ENCODE measurements around the gene TWF2.
"Not testable (repeated sequence)": the region's sequence is repeated elsewhere in the genome, so short reads cannot be mapped to it uniquely, and the experiment has no call there.

Gene TWF2

GRCh38 chr3:52238761-52239701 is at the start of gene TWF2:
Gene TWF2 (minus strand): TSS chr3:52239158. CDS start chr3:52239016, 142 bp downstream.
- DNase-seq = peak; percentile 82 to 86

- no peak for DNase-seq
Observed at GRCh38 chr3:52288674-52289073, 49.7 kb upstream of the TWF2 start.

GRCh38 chr3:52286777-52287110 is 47.8 kb upstream of the TWF2 start:
- DNase-seq = no peak

- DNase-seq = not testable (repeated sequence)
Observed at GRCh38 chr3:52284051-52284450, 45.1 kb upstream of the TWF2 start.

DNA sequence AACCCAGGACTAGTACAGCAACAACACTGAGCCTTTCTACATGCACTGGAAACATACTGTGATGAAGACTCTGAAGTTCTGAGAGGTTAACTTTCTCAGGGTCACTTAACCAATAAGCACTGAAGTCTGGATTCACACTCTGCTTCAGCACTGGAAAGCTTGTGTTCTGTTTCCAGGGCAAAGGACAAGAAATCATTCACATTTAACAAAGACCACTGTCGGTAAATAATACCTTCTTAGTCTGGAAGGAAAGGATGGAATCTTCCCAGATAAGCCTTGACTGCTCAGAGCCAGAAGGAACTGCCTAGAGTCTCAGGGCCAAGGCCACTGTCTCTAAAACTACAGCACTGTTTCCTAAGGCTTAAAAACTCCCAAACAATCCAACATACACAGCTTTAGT is 44.3 kb upstream of the TWF2 start:
- no peak for DNase-seq

GRCh38 chr3:52281981-52282801 is 43.2 kb upstream of the TWF2 start:
- no peak for DNase-seq

- DNase-seq = no peak
Observed at GRCh38 chr3:52280050-52280461, 41.1 kb upstream of the TWF2 start.

- DNase-seq = no peak
Observed at GRCh38 chr3:52279596-52279995, 40.6 kb upstream of the TWF2 start.

- peak; percentile 98 to 99 for DNase-seq
Observed at GRCh38 chr3:52278510-52279069, 39.6 kb upstream of the TWF2 start, which contains the start of gene WDR82. Gene WDR82 (minus strand): TSS chr3:52278649. CDS start chr3:52278361, 288 bp downstream.

DNA sequence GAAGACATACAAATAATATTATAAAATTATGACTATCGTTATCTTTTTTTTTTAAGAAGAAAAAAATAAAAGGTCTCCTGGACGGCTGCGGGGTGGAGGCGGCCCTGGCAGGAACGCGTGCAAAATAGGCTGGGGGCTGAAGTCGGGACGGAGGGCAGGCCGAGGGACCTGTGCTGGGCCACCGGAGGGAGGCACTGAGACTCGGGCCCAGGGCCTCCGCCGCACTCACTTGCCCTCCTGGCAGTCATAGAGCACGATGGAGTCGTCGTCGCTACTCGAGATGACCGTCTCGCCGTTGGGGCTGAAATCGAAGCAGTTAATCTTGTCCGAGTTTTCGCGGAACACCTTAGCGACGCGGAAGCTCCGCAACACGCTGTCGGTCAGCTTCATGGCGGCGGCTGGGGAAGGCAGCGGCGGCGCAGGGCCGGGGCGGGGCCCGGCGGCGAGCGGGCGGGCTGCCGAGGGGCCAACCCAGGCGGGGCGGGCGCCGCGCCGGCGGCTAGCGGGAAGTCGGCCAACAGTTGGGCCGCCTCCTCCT is 39.1 kb upstream of the TWF2 start:
- peak; percentile 64 to 70 for DNase-seq

GRCh38 chr3:52277071-52277964 is 38.4 kb upstream of the TWF2 start:
- peak; percentile 85 to 89 for DNase-seq

- DNase-seq = not testable (repeated sequence)
Observed at GRCh38 chr3:52274781-52275180, 35.8 kb upstream of the TWF2 start.

GRCh38 chr3:52272831-52273230 is 33.9 kb upstream of the TWF2 start:
- DNase-seq = no peak

GRCh38 chr3:52272172-52272571 is 33.2 kb upstream of the TWF2 start:
- DNase-seq = not testable (repeated sequence)

DNA sequence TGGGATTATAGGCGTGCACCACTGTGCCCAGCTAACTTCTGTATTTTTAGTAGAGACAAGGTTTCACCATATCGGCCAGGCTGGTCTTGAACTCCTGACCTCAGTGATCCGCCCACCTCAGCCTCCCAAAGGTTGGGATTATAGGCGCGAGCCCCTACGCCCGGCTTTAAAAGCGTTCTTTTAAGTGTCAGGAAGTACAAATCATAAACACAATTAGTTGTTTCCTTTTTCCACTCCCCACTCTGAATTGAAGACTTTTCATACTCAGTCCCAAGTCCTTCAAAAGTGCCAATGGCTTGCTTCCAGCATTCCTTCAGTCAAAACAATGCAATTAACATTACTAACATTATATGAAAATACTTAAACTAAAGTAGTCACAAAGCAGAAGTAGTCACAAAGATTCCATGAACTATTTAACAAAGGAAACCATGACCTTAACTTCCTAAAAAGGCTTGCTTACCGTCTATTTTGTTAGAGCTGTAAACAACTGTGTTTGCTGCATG is 31.3 kb upstream of the TWF2 start:
- no peak for DNase-seq

GRCh38 chr3:52269776-52270175 is 30.8 kb upstream of the TWF2 start:
- DNase-seq = no peak

GRCh38 chr3:52268036-52268435 is 29.1 kb upstream of the TWF2 start:
- peak; percentile 56 to 61 for DNase-seq

DNA sequence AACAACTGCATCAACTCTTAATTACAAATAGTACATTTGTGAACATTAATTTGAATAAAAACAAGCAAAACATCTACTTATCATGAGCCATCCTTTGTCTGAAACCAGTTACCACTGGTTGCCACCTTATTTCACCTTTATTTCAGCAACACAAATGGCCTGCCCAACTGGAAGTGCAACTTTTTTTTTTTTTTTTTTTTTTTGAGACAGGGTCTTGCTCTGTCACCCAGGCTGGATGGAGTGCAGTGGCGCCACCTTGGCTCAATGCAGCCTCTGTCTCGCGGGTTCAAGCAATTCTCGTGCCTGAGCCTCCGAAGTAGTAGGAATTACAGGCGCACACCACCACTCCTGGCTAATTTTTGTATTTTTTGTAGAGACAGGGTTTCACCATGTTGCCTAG is 26.4 kb upstream of the TWF2 start:
- no peak for DNase-seq

DNA sequence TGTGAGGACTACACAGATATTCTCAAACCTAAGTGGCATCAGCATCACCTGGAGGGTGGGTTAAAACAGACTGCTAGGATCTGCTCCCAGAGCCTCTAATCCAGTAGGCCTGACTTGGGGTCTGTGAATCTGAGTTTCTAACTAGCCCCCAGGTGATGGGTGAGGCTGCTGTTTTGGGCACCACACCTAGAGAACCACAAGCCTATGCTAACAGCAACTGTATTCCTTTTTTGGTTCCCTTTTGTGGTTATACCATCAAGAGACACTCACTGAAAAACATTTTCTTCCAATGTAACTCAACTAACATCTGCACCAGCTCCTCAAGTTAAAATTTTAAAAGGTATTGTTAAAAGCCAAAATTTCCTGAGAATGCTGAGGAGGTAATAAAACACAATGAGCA is 23.5 kb upstream of the TWF2 start:
- no peak for DNase-seq

DNA sequence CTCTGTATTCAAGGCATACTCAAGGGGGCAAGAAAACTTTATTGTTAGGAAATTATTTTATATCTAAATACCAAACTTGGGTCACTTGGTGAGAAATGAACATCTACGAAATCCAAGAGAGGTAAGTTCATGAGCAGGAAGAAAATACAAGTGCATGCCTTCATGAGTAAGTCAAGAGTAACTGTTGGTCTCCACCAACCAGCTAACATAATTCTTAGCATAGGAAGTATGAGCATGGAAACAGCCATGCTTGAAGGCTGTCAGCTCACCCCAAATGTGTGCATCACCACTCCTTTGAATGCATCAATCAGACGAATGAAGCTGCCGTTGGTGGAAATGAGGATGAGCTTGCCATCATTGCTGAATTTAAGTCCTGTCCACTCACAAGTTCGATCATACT is 20.5 kb upstream of the TWF2 start:
- no peak for DNase-seq

DNA sequence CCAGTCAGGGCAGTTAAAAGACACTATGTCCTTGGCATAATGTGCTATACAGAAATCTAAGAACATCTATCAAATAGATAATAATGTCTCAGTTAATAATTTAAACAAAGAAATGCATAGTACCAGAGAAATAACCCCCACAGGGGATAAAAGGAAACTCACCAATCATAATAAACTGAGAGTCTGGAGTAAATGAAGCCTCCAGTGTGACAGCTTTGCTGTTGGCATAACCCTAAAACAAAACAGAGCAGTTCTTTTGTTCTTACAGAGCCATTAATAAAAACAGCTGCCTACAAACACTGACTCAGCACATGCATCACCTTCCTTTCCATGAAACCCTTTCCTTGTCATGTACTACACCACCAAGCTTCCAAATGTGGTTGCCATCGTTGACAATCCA is 20.1 kb upstream of the TWF2 start:
- DNase-seq = no peak

GRCh38 chr3:52257911-52258310 is 19.0 kb upstream of the TWF2 start:
- no peak for DNase-seq

Measured in activated CD4-positive, alpha-beta T cell treated with anti-CD3 and anti-CD28 coated beads, Interleukin-2, amount 50 U/mL, for 48 hours (primary cell).